ENCODE measurements around the gene CRNKL1. TPM values are rescaled to one million over a fixed set of nuclear protein-coding genes. Genes with fewer than 3 reads are reported as not detected.
"Not testable (repeated sequence)": the region's sequence is repeated elsewhere in the genome, so short reads cannot be mapped to it uniquely, and the experiment has no call there.

The CRNKL1 gene
- polyA plus RNA-seq, 4 donors = 35.6 to 47.9 (median 44.0) TPM

DNA sequence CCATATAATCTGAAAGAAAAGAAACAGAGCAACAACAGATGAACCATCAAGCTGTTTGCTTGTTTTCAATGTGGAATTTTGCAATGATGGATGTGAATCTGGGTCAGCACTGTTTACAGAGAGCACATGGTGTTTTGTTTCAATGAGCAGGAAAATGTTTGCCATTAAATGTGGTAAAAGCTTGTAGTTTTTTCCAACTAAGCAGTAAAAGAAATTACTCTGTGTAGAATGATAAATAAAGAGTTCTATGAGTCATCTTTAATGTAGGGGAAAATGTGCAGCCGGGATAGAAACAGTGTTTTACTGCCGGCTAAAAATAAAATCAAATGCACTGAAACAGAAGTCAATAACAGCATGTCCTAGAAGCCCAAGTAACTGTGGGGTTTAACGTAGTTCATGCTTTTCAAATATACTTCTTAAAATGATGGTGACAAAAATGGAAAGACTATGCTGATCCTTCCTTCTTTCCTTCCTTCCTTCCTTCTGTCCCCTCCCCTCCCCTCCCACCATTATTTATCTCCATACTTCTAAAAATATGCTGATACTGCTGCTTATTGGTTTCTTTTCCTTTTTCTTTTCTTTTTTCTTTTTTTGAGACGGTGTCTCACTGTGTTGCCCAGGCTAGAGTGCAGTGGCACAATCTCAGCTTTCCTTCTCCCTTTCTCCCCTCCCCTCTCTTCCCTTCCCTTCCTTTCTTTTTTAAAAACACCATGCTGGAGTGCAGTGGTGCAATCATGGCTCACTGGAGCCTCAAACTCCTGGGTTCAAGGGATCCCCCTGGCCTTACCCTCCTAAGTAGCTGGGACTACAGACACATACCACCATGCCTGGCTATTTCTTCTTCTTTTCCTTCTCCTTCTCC, 41.4 kb downstream of the CRNKL1 start:
- peak in 2 of 4 donors; percentile 50 to 70 for DNase-seq (ENCODE audit: low read depth in 4 of 4, low spot score in 2 of 4)

DNA sequence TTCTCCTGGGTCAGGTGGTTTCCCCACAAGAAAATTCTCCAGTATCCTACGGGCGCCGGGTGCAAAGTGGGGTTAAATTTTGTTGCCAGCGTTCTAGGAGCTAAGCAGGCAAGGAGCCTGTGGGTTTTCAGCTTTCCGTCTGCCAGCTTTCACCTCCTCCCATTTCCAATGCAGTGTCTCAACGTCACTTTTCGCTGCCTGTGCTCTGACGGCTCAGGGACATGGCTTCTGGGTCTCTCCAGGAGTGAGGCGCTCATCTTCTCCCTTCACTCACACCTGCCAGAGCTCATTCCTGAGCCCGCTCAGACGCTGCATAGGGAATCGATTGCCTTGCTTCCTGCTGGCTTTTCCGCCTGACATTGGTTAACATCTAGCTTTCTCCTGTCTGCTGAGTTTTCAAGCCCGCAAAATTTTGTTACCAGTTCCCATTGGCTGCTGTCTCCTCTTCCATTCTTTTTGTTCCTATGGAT, 42.4 kb downstream of the CRNKL1 start:
- no peak for DNase-seq (ENCODE audit: low read depth in 4 of 4, low spot score in 2 of 4)

DNA sequence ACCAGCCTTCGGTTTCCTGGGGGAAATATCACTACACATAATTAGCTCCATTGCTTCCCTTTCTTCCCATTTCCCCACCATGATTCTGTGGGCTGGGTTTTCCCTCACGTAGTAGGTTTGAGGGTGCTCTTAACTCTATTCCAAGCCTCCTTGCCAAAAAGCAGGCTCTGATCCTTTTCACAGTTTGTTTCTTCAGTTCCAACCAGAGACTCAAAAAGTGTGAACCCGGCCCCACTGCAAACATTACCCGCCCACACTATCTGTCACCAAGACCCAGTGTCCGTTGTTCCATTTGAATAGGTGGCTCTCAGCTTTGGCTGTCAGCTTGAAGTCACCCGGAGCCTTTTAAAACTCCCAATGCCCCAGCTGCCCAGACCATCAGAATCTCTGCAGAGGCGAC, 46.9 kb downstream of the CRNKL1 start:
- no peak for DNase-seq (ENCODE audit: low read depth in 4 of 4, low spot score in 2 of 4)

DNA sequence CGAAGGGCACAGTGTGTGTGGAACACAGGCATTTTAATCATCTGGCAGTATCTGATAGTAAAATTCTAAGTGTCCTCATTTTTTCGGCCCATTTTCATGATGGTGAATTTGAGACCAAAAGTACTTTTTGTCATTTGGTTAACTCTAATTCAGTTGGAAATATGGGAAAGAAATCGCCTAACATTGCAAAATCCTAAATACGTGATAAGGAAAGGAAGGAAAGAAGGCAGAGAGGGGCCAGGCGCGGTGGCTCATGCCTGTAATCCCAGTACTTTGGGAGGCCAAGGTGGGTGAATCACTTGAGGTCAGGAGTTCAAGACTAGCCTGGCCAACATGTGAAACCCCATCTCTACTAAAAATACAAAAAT, 48.3 kb downstream of the CRNKL1 start:
- not testable (repeated sequence) for DNase-seq (ENCODE audit: low read depth in 4 of 4, low spot score in 2 of 4)

DNA sequence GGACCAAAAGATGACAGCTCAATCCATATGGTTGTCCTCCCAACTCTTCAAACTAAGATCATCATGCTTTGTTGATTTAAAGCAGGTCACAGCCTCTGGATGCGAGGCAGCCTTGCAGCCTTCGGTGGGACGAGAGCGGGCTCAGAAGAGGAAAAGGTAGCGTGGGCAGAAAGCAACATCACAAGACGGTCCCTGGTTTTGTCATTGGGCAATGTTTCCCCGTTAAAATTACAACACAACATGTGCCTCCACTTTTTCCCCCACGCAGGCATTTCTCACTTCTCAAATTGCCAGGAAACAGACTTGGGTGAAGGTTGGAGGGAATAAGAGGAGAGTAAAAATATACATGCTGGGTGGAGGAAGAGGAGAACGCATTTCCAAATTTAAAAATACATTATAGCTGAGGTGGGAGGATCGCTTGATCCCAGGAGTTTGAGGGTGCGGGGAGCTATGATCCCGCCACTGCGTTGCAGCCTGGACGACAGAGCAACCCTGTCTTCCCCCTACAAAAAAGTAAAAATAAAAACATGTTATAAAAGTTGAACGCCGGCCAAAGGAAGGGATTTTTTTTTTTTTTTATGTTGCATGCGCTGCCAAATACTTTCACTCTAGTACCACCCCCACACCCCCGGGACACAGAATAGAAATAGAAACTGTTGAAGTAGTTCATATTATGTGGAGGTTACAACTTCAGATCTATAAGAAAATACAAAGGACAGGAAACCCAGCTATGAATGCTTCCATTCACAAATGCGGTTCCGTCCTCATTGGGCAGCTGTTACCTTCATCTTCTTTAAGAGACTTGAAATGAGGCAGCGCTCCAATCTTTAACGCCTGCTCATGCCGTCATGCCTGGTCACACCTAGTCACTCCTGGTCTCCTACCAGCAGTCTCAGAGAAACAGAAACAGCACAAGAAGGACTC, 49.0 kb downstream of the CRNKL1 start:
- no peak for DNase-seq (ENCODE audit: low read depth in 4 of 4, low spot score in 2 of 4)

DNA sequence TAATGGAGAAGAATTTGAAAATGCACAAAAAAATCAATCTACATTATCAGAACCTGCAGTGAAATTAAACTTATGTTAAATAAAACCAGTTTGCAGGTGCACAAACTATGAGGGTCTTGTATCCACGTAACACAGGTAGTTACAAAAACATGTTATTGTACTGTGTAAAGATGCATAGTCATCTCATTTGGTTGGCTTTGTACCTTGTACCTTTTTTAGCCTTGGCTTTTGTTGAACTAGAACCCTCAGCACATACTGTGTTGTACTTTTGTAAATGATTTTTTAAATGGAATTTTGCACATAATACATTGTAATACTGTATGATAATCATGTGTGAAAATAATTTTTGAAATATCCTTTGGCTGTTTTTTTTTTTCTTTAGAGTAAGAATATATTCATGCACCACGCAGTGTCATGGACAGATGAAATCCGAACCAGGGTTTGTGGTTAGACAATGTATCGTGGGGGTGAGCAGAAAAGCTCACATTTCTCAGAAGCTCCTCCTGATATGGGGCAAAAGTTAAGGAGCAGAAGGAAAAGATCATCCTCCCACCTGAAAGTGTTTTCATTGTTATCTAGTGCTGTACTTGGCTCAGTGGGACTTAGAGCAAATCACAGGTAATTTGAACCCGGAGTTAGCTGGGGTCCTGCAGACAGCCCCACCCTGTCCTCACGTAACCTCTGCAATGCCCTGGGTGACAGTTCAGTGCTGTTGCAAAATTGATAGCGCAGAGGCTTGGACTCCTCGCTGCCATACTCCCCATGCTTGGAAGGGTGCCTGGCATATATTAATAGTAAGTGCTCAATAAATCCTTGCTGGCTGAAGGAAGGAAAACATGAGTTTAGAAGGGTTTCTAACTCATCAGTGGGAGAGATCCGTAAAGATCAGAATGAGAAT, 49.9 kb downstream of the CRNKL1 start:
- DNase-seq (ENCODE audit: low read depth in 4 of 4, low spot score in 2 of 4) = no peak

DNA sequence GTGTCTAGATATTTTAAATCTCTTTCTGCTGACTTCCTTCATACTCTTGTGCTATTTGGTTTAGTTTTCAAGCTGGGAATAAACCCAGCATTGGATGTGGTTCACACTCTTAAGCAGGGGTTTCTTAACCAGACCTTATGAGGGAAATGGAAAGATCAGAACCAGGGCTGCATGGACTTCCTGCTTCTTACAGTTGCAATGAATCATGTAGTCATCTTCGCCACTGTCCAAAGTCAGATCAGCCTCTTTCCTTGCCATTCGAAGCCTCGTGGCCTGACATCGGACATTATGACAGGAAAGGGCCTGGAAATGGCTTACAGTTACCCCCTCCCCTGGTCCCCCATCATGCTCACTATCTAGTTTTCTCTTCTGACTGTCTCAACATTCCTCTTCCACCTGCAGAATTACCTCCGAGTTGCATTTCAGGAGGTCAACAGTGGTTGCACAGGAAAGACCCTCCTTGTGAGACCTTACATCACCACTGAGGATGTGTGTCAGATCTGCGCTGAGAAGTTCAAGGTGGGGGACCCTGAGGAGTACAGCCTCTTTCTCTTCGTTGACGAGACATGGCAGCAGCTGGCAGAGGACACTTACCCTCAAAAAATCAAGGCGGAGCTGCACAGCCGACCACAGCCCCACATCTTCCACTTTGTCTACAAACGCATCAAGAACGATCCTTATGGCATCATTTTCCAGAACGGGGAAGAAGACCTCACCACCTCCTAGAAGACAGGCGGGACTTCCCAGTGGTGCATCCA, 51.9 kb downstream of the CRNKL1 start:
- DNase-seq (ENCODE audit: low read depth in 4 of 4, low spot score in 2 of 4) = no peak

DNA sequence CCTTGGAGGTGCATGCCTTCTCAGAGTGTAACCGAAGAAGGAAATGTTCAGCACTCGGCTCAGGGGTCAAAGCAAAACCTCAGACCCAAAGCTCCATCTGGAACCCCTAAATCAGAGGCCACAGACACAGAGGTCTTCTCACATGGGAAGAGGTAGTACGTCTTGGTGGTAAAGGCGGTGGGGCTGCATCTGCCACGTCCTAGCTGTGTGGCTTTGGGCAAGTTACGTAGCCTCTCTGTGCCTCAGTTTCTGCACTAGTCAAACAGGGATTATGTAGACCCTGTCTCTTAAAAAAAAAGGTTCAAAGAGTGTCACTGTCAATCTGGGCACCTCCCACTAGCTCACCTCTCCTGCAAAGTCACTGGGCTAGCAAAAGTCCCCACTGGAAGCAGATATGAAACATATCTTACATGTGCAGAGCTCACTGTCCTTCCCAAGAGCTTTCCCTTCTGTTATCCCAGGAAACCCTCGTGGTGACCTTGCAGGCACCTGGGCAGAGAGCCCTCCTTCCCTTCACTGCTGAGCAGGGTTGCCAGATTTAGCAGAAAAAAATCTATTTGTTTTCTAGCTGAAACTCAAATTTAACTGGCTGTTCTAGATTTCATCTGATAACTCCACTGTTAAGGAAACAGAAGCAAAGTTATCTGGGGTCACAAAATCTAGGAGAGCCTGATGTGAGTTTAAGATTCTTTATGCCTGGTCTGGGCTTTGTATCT, 53.1 kb downstream of the CRNKL1 start:
- no peak for DNase-seq (ENCODE audit: low read depth in 4 of 4, low spot score in 2 of 4)

DNA sequence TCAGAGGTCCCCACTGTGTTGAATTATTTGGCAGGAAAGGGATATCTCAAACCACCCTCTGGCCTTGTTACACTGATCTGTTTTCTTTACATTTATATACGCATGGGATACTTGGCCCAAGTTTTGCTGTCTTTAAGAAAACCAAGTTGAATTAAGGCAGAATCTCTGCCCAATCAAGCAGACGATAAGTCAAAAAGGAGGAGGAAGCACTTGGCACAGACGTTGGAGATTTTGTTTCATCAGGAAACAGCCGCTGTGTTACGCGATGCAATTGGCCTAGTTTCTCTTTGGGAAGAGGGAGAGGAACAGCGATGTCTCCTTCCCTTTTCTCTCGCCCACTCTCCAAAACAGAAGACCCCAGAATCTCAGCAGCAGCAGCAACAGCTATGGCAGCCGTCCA, 55.3 kb downstream of the CRNKL1 start:
- no peak for DNase-seq (ENCODE audit: low read depth in 4 of 4, low spot score in 2 of 4)

DNA sequence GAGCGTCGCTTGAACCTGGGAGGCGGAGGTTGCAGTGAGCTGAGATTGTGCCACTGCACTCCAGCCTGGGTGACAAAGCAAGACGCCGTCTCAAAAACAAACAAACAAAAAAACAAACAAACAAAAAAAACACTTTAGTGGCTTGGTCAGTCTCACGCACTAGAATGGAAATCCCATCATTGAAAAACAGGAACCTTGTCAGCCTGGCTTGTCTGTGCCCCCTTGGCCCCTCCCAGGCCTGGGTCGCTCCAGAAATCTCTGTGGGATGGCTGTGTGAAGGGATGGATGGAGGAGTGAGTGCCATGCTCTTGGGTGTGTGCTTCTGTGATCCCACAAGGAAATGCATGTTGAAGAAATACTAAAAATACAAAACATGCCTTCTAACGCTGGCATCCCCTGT, 56.0 kb downstream of the CRNKL1 start:
- DNase-seq (ENCODE audit: low read depth in 4 of 4, low spot score in 2 of 4) = no peak

DNA sequence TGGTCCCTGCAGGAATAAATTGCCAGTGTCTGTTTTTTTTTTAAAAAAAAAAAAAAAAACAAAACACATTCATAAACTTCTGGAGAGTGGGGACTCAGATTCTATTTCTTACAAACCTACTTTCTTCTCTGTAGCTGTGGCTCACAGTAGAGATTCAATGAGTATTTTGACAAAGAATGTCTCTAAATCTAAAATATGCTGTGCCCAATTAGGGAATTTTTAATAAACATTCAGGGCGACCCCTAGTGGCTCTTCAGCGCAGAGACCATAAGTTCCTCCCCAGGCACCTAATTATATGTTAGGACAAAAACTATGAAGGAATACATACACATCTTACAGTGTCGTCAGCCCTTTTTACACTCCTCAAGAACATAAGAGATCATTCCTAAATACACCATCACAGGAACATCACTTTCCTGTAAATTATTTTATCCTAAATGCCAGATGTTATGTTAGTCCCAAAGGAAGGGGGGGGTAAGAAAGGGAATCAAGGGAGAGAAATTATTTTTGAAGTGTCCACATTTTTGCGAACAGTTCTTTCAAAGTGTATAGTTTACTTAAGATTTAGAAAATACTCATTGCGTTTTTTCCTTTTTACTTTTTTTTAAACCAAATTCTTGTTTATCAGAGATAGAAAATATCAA, 56.9 kb downstream of the CRNKL1 start:
- no peak for DNase-seq (ENCODE audit: low read depth in 4 of 4, low spot score in 2 of 4)

DNA sequence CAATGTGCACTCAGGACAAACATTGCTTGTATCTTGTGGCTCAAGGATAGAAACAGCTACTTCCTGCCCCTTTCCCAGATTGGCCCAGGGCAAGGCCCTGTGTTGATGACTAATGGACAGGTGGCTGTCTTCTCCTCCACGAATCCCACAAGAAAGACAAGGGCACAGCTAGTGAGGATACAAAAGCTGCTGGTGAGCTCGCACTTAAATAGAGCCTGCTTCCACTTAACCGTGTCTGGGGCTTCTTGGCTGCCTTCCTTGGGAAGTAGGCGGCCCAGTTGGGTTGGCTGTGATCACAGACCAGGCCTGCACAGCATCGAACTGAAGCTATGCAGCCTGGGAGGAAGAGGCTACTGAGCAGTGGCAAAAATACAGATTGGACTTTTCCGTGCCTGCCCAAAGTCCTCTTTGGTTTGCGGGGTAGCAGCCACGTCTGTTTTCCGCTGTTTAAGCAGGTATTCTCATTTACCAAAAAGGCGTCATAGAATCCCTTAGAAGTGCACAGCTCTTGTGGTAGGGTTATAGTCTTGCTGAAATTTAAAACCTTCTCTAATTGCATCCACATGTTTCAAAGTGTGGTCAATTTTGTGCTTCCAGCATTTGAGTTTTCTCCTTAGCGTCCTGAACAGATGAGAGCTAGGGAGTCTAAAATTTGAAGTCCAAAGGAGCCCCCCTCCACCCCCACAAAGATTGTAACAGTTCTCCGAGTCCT, 58.2 kb downstream of the CRNKL1 start:
- no peak for DNase-seq (ENCODE audit: low read depth in 4 of 4, low spot score in 2 of 4)

DNA sequence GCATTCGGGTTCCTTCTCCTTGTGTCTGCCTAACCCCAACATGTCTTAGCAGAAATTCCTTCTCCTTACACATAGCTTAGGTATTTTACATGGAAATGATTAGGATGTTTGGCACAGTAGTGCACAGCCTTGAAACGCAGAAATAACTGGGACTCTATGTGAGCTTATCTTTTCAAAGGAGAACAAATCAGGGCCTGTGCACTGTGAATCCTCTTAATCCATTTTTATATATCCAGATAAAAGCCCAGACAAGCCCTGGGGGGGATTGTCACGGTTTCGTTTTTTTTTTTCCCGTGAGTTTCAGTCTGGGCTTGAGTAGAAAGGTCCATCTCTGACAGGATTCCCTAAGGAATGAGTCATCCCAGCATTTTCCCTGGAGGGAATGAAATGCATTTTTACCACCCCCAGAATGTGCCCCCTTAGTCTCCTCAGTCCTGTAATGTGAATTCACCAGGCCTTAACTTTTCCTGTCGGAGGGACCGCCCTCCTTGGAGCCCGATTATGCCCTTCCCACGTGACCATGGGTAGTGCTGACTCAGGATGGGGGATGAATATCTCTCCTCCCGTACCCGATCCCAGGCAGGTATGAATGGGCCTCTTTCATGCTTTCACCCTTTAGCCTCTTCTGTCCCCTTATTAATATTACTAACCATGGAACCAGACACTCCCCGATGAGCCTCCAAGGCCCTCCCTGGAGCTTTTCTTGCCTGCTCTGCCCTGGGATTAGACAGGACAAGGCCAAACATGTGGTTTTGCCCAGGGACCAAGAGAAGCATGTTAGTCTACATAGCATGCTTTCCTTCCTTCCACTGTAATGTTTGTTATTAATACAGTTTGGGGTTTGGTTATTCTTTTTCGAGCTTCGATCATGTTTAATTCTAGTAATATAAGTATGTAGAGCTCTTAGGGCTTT, 59.0 kb downstream of the CRNKL1 start:
- no peak for DNase-seq (ENCODE audit: low read depth in 4 of 4, low spot score in 2 of 4)

DNA sequence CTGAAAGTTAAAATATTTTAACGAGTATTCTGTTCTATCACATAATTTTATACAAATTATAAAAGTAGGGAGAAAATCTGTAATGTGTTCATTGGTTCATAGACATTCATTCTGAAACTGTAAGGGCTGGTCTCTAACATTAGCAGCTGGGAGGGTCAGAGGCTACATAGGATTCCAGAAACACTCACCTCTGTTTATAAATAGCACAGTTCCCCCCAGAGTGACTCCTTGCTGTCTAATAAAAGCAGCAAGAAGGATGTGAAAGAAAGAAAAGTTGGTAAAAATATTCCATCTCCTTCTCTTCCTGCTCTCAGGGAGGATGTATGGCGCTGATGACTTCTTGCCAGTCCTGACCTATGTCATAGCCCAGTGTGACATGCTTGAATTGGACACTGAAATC, 60.4 kb downstream of the CRNKL1 start:
- no peak for DNase-seq (ENCODE audit: low read depth in 4 of 4, low spot score in 2 of 4)

DNA sequence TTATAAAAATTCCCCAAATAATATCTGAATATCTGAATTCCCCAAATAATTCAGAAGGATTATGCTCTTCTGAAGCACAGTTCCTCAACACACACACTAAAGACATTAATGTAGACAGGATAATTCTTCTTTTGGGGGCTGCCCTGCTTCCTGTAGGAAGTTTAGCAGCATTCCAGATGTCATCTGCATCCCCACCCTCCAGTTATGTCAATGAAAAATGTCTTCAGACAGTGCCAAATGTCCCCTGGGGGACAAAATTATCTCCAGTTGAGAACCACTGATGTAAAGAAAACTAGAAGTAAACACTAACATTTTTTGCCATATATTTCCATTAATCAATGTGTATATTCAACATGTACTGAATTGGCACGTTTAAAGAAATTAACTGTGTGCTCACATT, 61.0 kb downstream of the CRNKL1 start:
- no peak for DNase-seq (ENCODE audit: low read depth in 4 of 4, low spot score in 2 of 4)

DNA sequence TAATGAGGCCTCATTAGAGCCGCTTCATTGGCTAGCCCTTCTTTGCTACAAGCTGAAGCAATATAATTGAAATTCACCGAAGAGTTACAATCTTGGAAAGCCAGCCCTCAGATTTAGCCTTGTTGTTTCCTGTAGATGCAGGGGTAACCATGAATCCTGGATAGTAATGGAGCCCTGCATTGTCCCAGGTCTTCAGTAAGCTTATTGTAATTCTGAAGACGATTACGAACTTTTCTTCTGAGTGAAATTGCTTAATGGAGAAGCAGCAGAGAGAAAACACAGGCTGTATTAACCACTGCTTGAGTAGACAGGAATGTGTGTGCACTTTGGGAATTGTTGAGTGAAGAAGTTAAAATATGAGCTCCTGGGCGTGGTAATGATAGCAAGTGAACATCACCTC, 61.4 kb downstream of the CRNKL1 start:
- no peak for DNase-seq (ENCODE audit: low read depth in 4 of 4, low spot score in 2 of 4)

DNA sequence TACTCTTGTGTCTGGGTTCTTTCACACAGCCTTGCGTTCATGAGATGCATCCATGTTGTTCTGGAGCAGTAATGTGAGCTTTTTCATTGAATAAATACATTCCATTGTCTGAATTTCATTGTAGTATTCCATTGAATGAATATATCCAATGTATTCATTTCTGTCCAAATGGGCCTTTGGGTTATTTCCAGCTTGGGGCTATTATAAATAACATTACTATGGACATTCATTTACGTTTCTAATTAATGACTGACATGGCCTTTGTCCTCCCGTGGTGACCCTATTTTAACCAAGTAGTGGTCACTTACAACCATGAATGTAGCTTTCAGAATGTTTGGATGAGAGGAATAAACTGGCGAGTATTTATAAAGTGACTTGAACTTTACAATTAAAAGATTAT, 65.2 kb downstream of the CRNKL1 start:
- no peak for DNase-seq (ENCODE audit: low read depth in 4 of 4, low spot score in 2 of 4)

Data from left renal cortex interstitium (tissue), 4 donors.